ENCODE results near the gene UNK. TPM values are rescaled to one million over a fixed set of nuclear protein-coding genes. Genes with fewer than 3 reads are reported as not detected.

UNK gene
- total and polyA plus RNA-seq, 9 of the 15 experiments (the other 6 are each of a cell fraction or from before 2014, with no cell fraction given): 12.8 to 38.6 (median 24.8) TPM

- TF ChIP-seq BRCA1 (IDR thresholded peaks at IDR 0.05) (no peak), BRCA1 (CRISPR knock-in tag; IDR thresholded peaks at IDR 0.05) (no peak), ETV1 (tag; conservative IDR thresholded peaks at IDR 0.05; ENCODE audit: low read depth) (peak; percentile 95), TOE1 (IDR thresholded peaks at IDR 0.05; ENCODE audit: borderline replicate concordance) (peak; percentile 99), TOE1 (CRISPR knock-in tag; IDR thresholded peaks at IDR 0.05; ENCODE audit: borderline replicate concordance, low read depth) (peak; percentile 61; the same call in 1 of the 2 replicates), SIRT6 (IDR thresholded peaks at IDR 0.05; ENCODE audit: low read depth, low read length) (no peak), MYNN (IDR thresholded peaks at IDR 0.05) (no peak), MYNN (CRISPR knock-in tag; IDR thresholded peaks at IDR 0.05) (no peak), POLR2H (tag; IDR thresholded peaks at IDR 0.05; ENCODE audit: low read depth) (peak; percentile 93), HDAC2 (IDR thresholded peaks at IDR 0.05) (no peak; the same call in 1 of the 2 replicates), EP300 (IDR thresholded peaks at IDR 0.05; ENCODE audit: low read length) (no peak), ZNF609 (CRISPR knock-in tag; IDR thresholded peaks at IDR 0.05; ENCODE audit: borderline replicate concordance) (peak; percentile 36; the same call in 1 of the 2 replicates), PCBP1 (IDR thresholded peaks at IDR 0.05; ENCODE audit: low read depth, low read length, poor library complexity, severe bottlenecking) (no peak), ZBTB1 (CRISPR knock-in tag; IDR thresholded peaks at IDR 0.05; ENCODE audit: borderline replicate concordance, low read depth) (no peak; the same call in 1 of the 2 replicates), THRB (CRISPR knock-in tag; conservative IDR thresholded peaks at IDR 0.05) (no peak), HMG20B (CRISPR knock-in tag; IDR thresholded peaks at IDR 0.05) (no peak), SRSF1 (IDR thresholded peaks at IDR 0.05; ENCODE audit: low read depth, low read length) (no peak), ASH1L (IDR thresholded peaks at IDR 0.05; ENCODE audit: borderline replicate concordance, low read depth, partially characterized antibody) (no peak), ZNF445 (CRISPR knock-in tag; IDR thresholded peaks at IDR 0.05; ENCODE audit: low read depth) (no peak), ZNF3 (CRISPR knock-in tag; IDR thresholded peaks at IDR 0.05) (no peak), FOXK1 (CRISPR knock-in tag; IDR thresholded peaks at IDR 0.05; ENCODE audit: borderline replicate concordance) (0 out of 2 replicates have a peak, but pooled peaks have one; percentile 49), ZNF212 (CRISPR knock-in tag; IDR thresholded peaks at IDR 0.05) (no peak), BCL6 (CRISPR knock-in tag; IDR thresholded peaks at IDR 0.05) (no peak)
Measured at GRCh38 chr17:75855310-75856061, 70.9 kb downstream of the UNK start, which contains the start of gene WBP2 (continued).
